ENCODE data around the gene BUD23. TPM values are rescaled to one million over a fixed set of nuclear protein-coding genes. Genes with fewer than 3 reads are reported as not detected.

The BUD23 gene
- total RNA-seq, 1 experiment from 2014 or later = 78.1 TPM

GRCh38 chr7:73681031-73681430 lies 2.4 kb upstream of the BUD23 start:
- H3K9ac ChIP-seq (ENCODE audit: extremely low read depth, insufficient read length, low read length) = no peak overlapping the region
- H3K79me1 ChIP-seq (ENCODE audit: insufficient read depth, low read depth, low read length, poor library complexity, severe bottlenecking) = peaks cover 16% of the 10 kb centered on the region
- peak overlapping the region in 1 of 3 experiments; percentile 10; a peak in 1 of 7 replicates for H3K27ac Mint-ChIP-seq
- H3K56ac ChIP-seq (ENCODE audit: insufficient read length, low read depth, low read length) = no peak overlapping the region
- peaks cover 20% of the 10 kb centered on the region; the same call in 1 of the 2 replicates for H3K79me2 ChIP-seq (ENCODE audit: insufficient read depth, low read length)
- peaks cover 4% of the 10 kb centered on the region; the same call in 1 of the 2 replicates for H3K4me1 ChIP-seq (ENCODE audit: insufficient read depth, low read length)
- peaks cover 14 to 23% of the 10 kb centered on the region in 2 experiments for H3K4me1 Mint-ChIP-seq
- no peak overlapping the region for H2BK120ac ChIP-seq (ENCODE audit: low read depth, low read length, poor library complexity, severe bottlenecking)
- peaks cover 19 to 32% (median 20%) of the 10 kb centered on the region in 3 experiments for H3K36me3 Mint-ChIP-seq (ENCODE audit: insufficient read depth in 1 of 3, low read depth in 3 of 3)
- peaks cover 3% of the 10 kb centered on the region for H4K20me1 ChIP-seq (ENCODE audit: control insufficient read depth, insufficient read depth, insufficient read length)
- no peak overlapping the region for H2BK12ac ChIP-seq (ENCODE audit: insufficient read length, low read depth, low read length)
- peaks cover 12% of the 10 kb centered on the region for H3K23me2 ChIP-seq (ENCODE audit: insufficient read length, low read depth, low read length, poor library complexity, severe bottlenecking)
- H3K23ac ChIP-seq (ENCODE audit: insufficient read length, low read depth, low read length) = no peak overlapping the region
- no peak overlapping the region for H3K18ac ChIP-seq (ENCODE audit: insufficient read length, low read depth, low read length)
- no peak overlapping the region for H2BK20ac ChIP-seq (ENCODE audit: low read depth, low read length, poor library complexity, severe bottlenecking)
- no peak overlapping the region for H3K4me2 ChIP-seq (ENCODE audit: insufficient read depth, insufficient read length, low read length)
- no CpG with 5 or more reads among the region's 8 CpGs for WGBS (ENCODE audit: extremely low coverage, insufficient read length, low lambda C conversion rate)
- no peak for DNase-seq
- no peak overlapping the region for H4K8ac ChIP-seq (replicated peaks; ENCODE audit: insufficient read length, low read depth, low read length)
- H3K14ac ChIP-seq (ENCODE audit: insufficient read depth, low read length) = no peak overlapping the region
- TF ChIP-seq, protein P1, sequence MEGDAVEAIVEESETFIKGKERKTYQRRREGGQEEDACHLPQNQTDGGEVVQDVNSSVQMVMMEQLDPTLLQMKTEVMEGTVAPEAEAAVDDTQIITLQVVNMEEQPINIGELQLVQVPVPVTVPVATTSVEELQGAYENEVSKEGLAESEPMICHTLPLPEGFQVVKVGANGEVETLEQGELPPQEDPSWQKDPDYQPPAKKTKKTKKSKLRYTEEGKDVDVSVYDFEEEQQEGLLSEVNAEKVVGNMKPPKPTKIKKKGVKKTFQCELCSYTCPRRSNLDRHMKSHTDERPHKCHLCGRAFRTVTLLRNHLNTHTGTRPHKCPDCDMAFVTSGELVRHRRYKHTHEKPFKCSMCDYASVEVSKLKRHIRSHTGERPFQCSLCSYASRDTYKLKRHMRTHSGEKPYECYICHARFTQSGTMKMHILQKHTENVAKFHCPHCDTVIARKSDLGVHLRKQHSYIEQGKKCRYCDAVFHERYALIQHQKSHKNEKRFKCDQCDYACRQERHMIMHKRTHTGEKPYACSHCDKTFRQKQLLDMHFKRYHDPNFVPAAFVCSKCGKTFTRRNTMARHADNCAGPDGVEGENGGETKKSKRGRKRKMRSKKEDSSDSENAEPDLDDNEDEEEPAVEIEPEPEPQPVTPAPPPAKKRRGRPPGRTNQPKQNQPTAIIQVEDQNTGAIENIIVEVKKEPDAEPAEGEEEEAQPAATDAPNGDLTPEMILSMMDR (conservative IDR thresholded peaks at IDR 0.05) = no peak
- no peaks in the 10 kb centered on the region for H3K27me3 ChIP-seq (ENCODE audit: insufficient read depth, low read length)
- no peak overlapping the region for H2AK5ac ChIP-seq (ENCODE audit: insufficient read length, low read length)
- no peaks in the 10 kb centered on the region for H3K9me3 Mint-ChIP-seq
- no peak overlapping the region for H4K91ac ChIP-seq (ENCODE audit: insufficient read length, low read depth, low read length)
- H3K4ac ChIP-seq (ENCODE audit: low read depth, low read length) = no peak overlapping the region
- H3K9me3 ChIP-seq (ENCODE audit: control insufficient read depth, low read depth, low read length) = no peaks in the 10 kb centered on the region
- H2BK15ac ChIP-seq (ENCODE audit: low read depth, low read length) = no peak overlapping the region
- no peaks in the 10 kb centered on the region for H3K27me3 Mint-ChIP-seq (ENCODE audit: low read depth)
- H3K27ac ChIP-seq (ENCODE audit: insufficient read length, low read depth, low read length) = no peak overlapping the region
- no peak overlapping the region for H4K5ac ChIP-seq (ENCODE audit: insufficient read length, low read depth, low read length)
- H3K4me3 Mint-ChIP-seq = peak overlapping the region; percentile 90 to 98
- H2BK5ac ChIP-seq (ENCODE audit: insufficient read length, low read length) = no peak overlapping the region
- no peak overlapping the region for H2AFZ ChIP-seq (ENCODE audit: low read length)
- H3T11ph ChIP-seq (ENCODE audit: low read length) = no peak overlapping the region
